Lung (tissue), 12 donors: Measurements from ENCODE around the gene TREM2. TPM values are rescaled to one million over a fixed set of nuclear protein-coding genes. Genes with fewer than 3 reads are reported as not detected.
"Not testable (repeated sequence)": the region's sequence is repeated elsewhere in the genome, so short reads cannot be mapped to it uniquely, and the experiment has no call there.

Experiments used
- ATAC-seq: fragments of 200-7000 bp; cut with Tn5 transposase; one replicate; pipeline ENCODE4 v1.9.1; 2020; ENCODE audit warnings: moderate number of reproducible peaks; ENCODE audit not compliant: insufficient read depth, low FRiP score
- DNase-seq, 3 donors: peaks; one replicate each; pipeline ENCODE4 v3.0.0-alpha.2; 2013 to 2017
- H3K27ac ChIP-seq, 2 donors: one replicate each; pipeline ENCODE4 v1.5.1; 2013; ENCODE audit warnings: mild to moderate bottlenecking in 2 of 2, moderate library complexity in 2 of 2, control low read depth in 1 of 2, inconsistent platforms in 1 of 2, low read depth in 1 of 2, low read length in 1 of 2
- H3K27me3 ChIP-seq, 3 donors: one replicate each; pipeline ENCODE4 v1.5.1; 2013; ENCODE audit warnings: low read length in 2 of 3; ENCODE audit not compliant: control insufficient read depth in 3 of 3, insufficient read depth in 3 of 3
- H3K36me3 ChIP-seq, 4 donors: one replicate each; pipeline ENCODE4 v1.5.1; 2013; ENCODE audit warnings: low read length in 4 of 4, mild to moderate bottlenecking in 1 of 4, moderate library complexity in 1 of 4; ENCODE audit not compliant: control insufficient read depth in 4 of 4, insufficient read depth in 4 of 4
- H3K4me1 ChIP-seq, 5 donors: one replicate each; pipeline ENCODE4 v1.5.1; 2013; ENCODE audit warnings: low read length in 5 of 5, mild to moderate bottlenecking in 2 of 5, moderate library complexity in 1 of 5; ENCODE audit not compliant: control insufficient read depth in 5 of 5, insufficient read depth in 5 of 5
- H3K4me3 ChIP-seq: one replicate; pipeline ENCODE4 v1.5.1; 2013; ENCODE audit warnings: mild to moderate bottlenecking, control low read depth, moderate library complexity
- H3K9ac ChIP-seq, 2 donors: one replicate each; pipeline ENCODE4 v1.5.1; 2013; ENCODE audit warnings: low read length in 2 of 2, control low read depth in 1 of 2; ENCODE audit not compliant: insufficient read depth in 1 of 2
- H3K9me3 ChIP-seq, 4 donors: one replicate each; pipeline ENCODE4 v1.5.1; 2013; ENCODE audit warnings: low read length in 3 of 4, mild to moderate bottlenecking in 1 of 4, moderate library complexity in 1 of 4; ENCODE audit not compliant: control insufficient read depth in 4 of 4, insufficient read depth in 3 of 4
- CTCF ChIP-seq: IDR thresholded peaks from 2 replicates; pipeline ENCODE4 v1.5.1; 2012; ENCODE audit warnings: mild to moderate bottlenecking; ENCODE audit errors: control extremely low read depth, extremely low read depth
- WGBS, 2 donors: extraction: QIAGEN DNeasy Blood & Tissue Kit; methylation state at CpG; one replicate each; pipeline ENCODE4 v1.1.7; 2013; 5-methylcytosine and 5-hydroxymethylcytosine counted together
- polyA plus RNA-seq, 2 donors: library from polyadenylated mRNA; stranded (reverse); fragments of 200-250 nt; gene quantifications; one replicate each; pipeline ENCODE4 v1.2.1, GENCODE V29; 2013
- total RNA-seq, 2 donors: library from RNA; depleted of rRNA in 1 of 2; stranded (reverse); fragments of >200 nt in 1 of 2; gene quantifications; one replicate each; pipeline ENCODE4 v1.2.1, GENCODE V29; 2014 to 2021
- donor health status: control.
- donor health status: control.
- donor health status: Bipolar disorder and iron deficiency.
- donor health status: healthy.
- donor health status: DM: yes; HTN: yes; CAD: no.

TREM2 gene
- total and polyA plus RNA-seq, 4 donors = 1.6 to 48.0 (median 9.1) TPM

GRCh38 chr6:41122373-41122772 is 40.5 kb downstream of the TREM2 start:
- H3K9ac ChIP-seq = no peak overlapping the region
- WGBS, 2 donors = 72 to 90% methylated on average over 1 of the region's 1 CpG
- peak; percentile 68 for ATAC-seq
- no peak overlapping the region for H3K27ac ChIP-seq
- no peak for DNase-seq
- H3K4me1 ChIP-seq = no peaks in the 10 kb centered on the region
- H3K36me3 ChIP-seq = peaks cover 0 to 5% (median 0%) of the 10 kb centered on the region in 4 donors
- no peaks in the 10 kb centered on the region for H3K9me3 ChIP-seq
- no peak overlapping the region for H3K4me3 ChIP-seq
- no peaks in the 10 kb centered on the region for H3K27me3 ChIP-seq
- no peak for TF ChIP-seq CTCF

- H3K27me3 ChIP-seq = no peaks in the 10 kb centered on the region
- no peaks in the 10 kb centered on the region for H3K9me3 ChIP-seq
- DNase-seq = no peak
- H3K4me3 ChIP-seq = no peak overlapping the region
- ATAC-seq = no peak
- H3K36me3 ChIP-seq = peaks cover 0 to 5% (median 0%) of the 10 kb centered on the region in 4 donors
- H3K4me1 ChIP-seq = no peaks in the 10 kb centered on the region
- TF ChIP-seq CTCF = no peak
- H3K9ac ChIP-seq = no peak overlapping the region
- 97 to 99% methylated on average over 1 of the region's 1 CpG for WGBS, 2 donors
- H3K27ac ChIP-seq = no peak overlapping the region
These were observed 42.9 kb downstream of the TREM2 start for GRCh38 chr6:41120058-41120457.

- ATAC-seq (no peak), DNase-seq (no peak)
- Histone ChIP-seq H3K4me3 (no peak overlapping the region), H3K9me3 (no peaks in the 10 kb centered on the region), H3K4me1 (no peaks in the 10 kb centered on the region), H3K36me3 (peaks cover 0 to 5% (median 0%) of the 10 kb centered on the region in 4 donors), H3K9ac (no peak overlapping the region), H3K27me3 (no peaks in the 10 kb centered on the region), H3K27ac (no peak overlapping the region)
- WGBS, 2 donors = 40 to 67% methylated on average over 1 of the region's 1 CpG
- no peak for TF ChIP-seq CTCF
These were observed 43.4 kb downstream of the TREM2 start for GRCh38 chr6:41119508-41119907.

GRCh38 chr6:41115027-41115426 is 47.9 kb downstream of the TREM2 start:
- not testable (repeated sequence) for H3K27ac ChIP-seq, H3K9ac ChIP-seq, ATAC-seq, H3K27me3 ChIP-seq, H3K9me3 ChIP-seq, H3K4me3 ChIP-seq, H3K4me1 ChIP-seq, DNase-seq, H3K36me3 ChIP-seq
- 87 to 97% methylated on average over 2 of the region's 2 CpGs for WGBS, 2 donors
